ENCODE data around the gene C1orf216. TPM values are rescaled to one million over a fixed set of nuclear protein-coding genes. Genes with fewer than 3 reads are reported as not detected.
"Not testable (repeated sequence)": the region's sequence is repeated elsewhere in the genome, so short reads cannot be mapped to it uniquely, and the experiment has no call there.

The C1orf216 gene
- total and polyA plus RNA-seq, 10 donors: 2.7 to 12.6 (median 9.0) TPM

DNA sequence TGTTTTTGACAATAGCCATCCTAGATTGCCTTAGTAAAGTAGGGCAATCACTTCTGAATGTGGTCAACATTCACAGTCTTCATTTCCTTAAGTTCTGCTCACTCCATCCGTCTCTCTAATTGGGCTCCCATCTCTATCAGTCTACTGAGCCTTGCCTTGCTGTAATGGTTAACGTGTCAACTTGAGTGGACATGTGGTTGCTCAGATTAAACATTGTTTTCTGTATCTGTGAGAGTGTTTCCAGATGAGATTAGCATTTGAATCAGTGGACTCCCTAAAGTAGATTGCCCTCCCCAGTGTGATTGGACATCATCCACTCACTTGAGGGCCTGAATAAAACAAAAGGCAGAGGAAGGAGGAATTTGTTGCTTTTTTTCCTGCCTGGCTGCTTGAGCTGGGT, 26.4 kb downstream of the C1orf216 start:
- Histone ChIP-seq H3K27ac (no peak overlapping the region), H3K4me1 (no peaks in the 10 kb centered on the region), H3K4me3 (no peak overlapping the region), H3K36me3 (no peaks in the 10 kb centered on the region), H3K27me3 (replicated peaks in 1 of 7) (peaks cover 0 to 30% (median 0%) of the 10 kb centered on the region in 7 donors), H3K9me3 (no peaks in the 10 kb centered on the region)
- DNase-seq: no peak
- no peak for TF ChIP-seq POLR2AphosphoS5 (IDR thresholded peaks at IDR 0.05)
- 60 to 81% (median 77%) methylated on average over 2 of the region's 2 CpGs for WGBS, 5 donors
- intact Hi-C loops (cut with DNase I; ENCODE audit: low total_unique reads): no loop called here

DNA sequence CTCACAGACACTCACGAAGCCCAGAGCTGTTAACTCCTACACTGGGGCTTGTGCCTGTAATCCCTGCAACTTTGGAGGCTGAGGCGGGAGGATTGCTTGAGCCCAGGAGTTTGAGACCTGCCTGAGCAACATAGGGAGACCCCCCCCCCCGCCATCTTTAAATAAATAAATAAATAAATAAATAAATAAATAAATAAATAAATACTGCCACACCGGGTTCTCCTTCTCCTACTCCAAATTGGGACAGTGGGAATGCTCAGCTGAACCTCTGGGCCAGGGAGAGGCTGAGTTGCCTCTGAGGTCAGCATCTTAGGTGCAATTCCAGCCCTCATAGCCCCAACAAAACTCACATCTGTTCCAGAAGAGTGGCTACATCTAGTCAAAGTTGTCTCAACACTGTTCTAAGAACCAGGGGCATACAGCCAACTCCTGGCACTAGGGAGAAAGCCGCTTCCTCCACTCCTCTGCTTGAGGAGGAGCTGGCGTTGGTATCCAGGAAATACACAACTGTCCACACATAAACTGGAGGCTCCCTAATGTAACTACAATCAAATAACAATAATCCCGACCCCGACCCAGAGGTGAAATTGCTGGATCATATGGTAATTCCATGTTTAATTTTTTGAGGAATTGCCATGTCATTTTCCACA, 27.0 kb downstream of the C1orf216 start:
- no peak for DNase-seq
- 65 to 85% (median 79%) methylated on average over 8 of the region's 8 CpGs for WGBS, 5 donors
- H3K4me3 ChIP-seq: no peak overlapping the region
- no peaks in the 10 kb centered on the region for H3K9me3 ChIP-seq
- H3K27ac ChIP-seq: no peak overlapping the region
- H3K36me3 ChIP-seq: no peaks in the 10 kb centered on the region
- no peaks in the 10 kb centered on the region for H3K4me1 ChIP-seq
- H3K27me3 ChIP-seq (replicated peaks in 1 of 7): peaks cover 0 to 32% (median 0%) of the 10 kb centered on the region in 7 donors
- intact Hi-C loops (cut with DNase I; ENCODE audit: low total_unique reads): no loop called here
- TF ChIP-seq POLR2A (IDR thresholded peaks at IDR 0.05): no peak
- TF ChIP-seq, protein P1, sequence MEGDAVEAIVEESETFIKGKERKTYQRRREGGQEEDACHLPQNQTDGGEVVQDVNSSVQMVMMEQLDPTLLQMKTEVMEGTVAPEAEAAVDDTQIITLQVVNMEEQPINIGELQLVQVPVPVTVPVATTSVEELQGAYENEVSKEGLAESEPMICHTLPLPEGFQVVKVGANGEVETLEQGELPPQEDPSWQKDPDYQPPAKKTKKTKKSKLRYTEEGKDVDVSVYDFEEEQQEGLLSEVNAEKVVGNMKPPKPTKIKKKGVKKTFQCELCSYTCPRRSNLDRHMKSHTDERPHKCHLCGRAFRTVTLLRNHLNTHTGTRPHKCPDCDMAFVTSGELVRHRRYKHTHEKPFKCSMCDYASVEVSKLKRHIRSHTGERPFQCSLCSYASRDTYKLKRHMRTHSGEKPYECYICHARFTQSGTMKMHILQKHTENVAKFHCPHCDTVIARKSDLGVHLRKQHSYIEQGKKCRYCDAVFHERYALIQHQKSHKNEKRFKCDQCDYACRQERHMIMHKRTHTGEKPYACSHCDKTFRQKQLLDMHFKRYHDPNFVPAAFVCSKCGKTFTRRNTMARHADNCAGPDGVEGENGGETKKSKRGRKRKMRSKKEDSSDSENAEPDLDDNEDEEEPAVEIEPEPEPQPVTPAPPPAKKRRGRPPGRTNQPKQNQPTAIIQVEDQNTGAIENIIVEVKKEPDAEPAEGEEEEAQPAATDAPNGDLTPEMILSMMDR (IDR thresholded peaks at IDR 0.05 in 8 of 11, conservative IDR thresholded peaks at IDR 0.05 in 3 of 11): no peak
- no peak for TF ChIP-seq POLR2AphosphoS5 (IDR thresholded peaks at IDR 0.05)

DNA sequence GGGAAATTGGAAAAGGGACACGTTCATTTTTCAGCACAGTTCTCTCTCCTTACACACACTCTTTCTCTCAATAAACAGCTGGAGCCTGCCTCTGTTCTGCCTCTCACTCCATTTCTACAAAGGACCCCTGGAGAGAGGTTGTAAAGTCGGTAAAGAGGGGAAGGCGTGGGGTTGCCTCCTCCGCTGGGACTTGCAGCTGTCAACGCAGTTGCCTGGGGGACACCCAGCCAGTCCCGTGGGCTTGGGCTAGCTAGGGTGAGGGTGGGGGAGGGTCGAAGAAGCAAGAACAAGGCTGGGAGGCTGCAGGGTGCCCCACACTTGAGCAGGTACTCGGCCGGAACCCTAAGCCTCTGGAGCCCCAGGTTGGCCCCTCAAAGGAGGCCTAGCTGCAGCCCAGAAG, 27.6 kb downstream of the C1orf216 start:
- DNase-seq: no peak
- Histone ChIP-seq H3K4me1 (no peaks in the 10 kb centered on the region), H3K27me3 (replicated peaks in 1 of 7) (peaks cover 0 to 34% (median 0%) of the 10 kb centered on the region in 7 donors), H3K9me3 (no peaks in the 10 kb centered on the region), H3K36me3 (no peaks in the 10 kb centered on the region), H3K4me3 (no peak overlapping the region), H3K27ac (no peak overlapping the region)
- TF ChIP-seq, protein P1 (IDR thresholded peaks at IDR 0.05 in 8 of 11, conservative IDR thresholded peaks at IDR 0.05 in 3 of 11): no peak
- no peak for TF ChIP-seq POLR2AphosphoS5 (IDR thresholded peaks at IDR 0.05)
- TF ChIP-seq POLR2A (IDR thresholded peaks at IDR 0.05): no peak
- WGBS, 5 donors: 41 to 65% (median 54%) methylated on average over 8 to 9 of the region's 9 CpGs
- intact Hi-C loops (cut with DNase I; ENCODE audit: low total_unique reads): no loop called here

DNA sequence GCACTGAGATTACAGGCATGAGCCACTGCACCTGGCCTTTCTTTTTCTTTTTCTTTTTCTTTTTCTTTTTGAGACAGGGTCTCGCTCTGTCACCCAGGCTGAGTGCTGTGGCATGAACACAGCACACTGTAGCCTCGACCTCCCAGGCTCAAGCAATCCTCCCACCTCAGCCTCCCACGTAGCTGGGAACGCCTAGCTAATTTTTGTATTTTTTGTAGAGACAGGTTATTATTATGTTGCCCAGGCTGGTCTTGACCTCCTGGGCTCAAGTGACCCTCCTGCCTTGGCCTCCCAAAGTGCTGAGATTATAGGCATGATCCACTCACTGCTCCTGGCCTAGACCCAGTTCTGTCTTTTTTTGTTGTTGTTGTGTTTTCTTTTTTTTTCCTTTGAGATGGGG, 28.6 kb downstream of the C1orf216 start:
- H3K27ac ChIP-seq; intact Hi-C loops (cut with DNase I; ENCODE audit: low total_unique reads); H3K36me3 ChIP-seq; H3K4me1 ChIP-seq; H3K9me3 ChIP-seq; DNase-seq; H3K4me3 ChIP-seq: not testable (repeated sequence)
- peaks cover 0 to 40% (median 0%) of the 10 kb centered on the region in 7 donors for H3K27me3 ChIP-seq (replicated peaks in 1 of 7)
- whole genome bisulfite sequencing, 5 donors: 83 to 89% (median 88%) methylated on average over 4 of the region's 4 CpGs

DNA sequence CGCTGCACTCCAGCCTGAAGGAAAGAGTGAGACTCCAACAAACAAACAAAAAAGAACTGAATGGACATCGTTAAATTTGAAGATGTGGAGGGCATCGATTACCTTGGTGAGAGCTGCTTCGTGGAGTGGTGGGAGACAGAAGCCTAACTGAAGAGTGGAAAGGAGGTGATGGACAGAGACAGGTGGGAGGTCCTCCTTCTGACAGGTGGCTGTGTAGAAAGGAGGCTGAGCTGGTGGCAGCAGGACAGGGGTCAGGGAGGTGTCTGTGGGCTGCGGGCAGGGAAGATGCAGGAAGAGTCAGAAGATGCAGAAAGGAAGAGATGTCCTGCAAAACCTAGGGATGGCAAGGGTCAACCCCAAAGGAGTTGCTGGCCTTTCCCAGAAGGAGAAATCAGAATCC, 30.5 kb downstream of the C1orf216 start:
- WGBS, 5 donors: 87 to 93% (median 90%) methylated on average over 5 of the region's 5 CpGs
- H3K36me3 ChIP-seq: no peaks in the 10 kb centered on the region
- DNase-seq: no peak
- H3K4me3 ChIP-seq: no peak overlapping the region
- no peaks in the 10 kb centered on the region for H3K4me1 ChIP-seq
- intact Hi-C loops (cut with DNase I; ENCODE audit: low total_unique reads): no loop called here
- TF ChIP-seq POLR2AphosphoS5 (IDR thresholded peaks at IDR 0.05) (no peak), POLR2A (IDR thresholded peaks at IDR 0.05) (no peak)
- TF ChIP-seq, protein P1 (IDR thresholded peaks at IDR 0.05 in 8 of 11, conservative IDR thresholded peaks at IDR 0.05 in 3 of 11): no peak
- no peaks in the 10 kb centered on the region for H3K9me3 ChIP-seq
- H3K27ac ChIP-seq: no peak overlapping the region
- H3K27me3 ChIP-seq (replicated peaks in 1 of 7): peaks cover 0 to 37% (median 0%) of the 10 kb centered on the region in 7 donors
